ENCODE data around the gene EEA1.
A peak's percentile ranks its signal among the peaks of the same experiment; 100 is the strongest.
"Not testable (repeated sequence)": the region's sequence is repeated elsewhere in the genome, so short reads cannot be mapped to it uniquely, and the experiment has no call there.

The EEA1 gene

GRCh38 chr12:92753976-92754885, 174.9 kb downstream of the EEA1 start:
- TF ChIP-seq CTCF (IDR thresholded peaks at IDR 0.05; ENCODE audit: low read depth, low read length): no peak
- no peak for DNase-seq (ENCODE audit: extremely low read depth, low read depth)

GRCh38 chr12:92749691-92750090, 179.4 kb downstream of the EEA1 start:
- not testable (repeated sequence) for DNase-seq (ENCODE audit: extremely low read depth, low read depth)

- DNase-seq (ENCODE audit: extremely low read depth, low read depth): no peak
- no peak for TF ChIP-seq CTCF (IDR thresholded peaks at IDR 0.05; ENCODE audit: low read depth, low read length)
Observed at GRCh38 chr12:92747151-92747550, 181.9 kb downstream of the EEA1 start.

GRCh38 chr12:92745856-92746550, 183.1 kb downstream of the EEA1 start:
- no peak for TF ChIP-seq CTCF (IDR thresholded peaks at IDR 0.05; ENCODE audit: low read depth, low read length)
- DNase-seq (ENCODE audit: extremely low read depth, low read depth): peak; percentile 82

- TF ChIP-seq CTCF (IDR thresholded peaks at IDR 0.05; ENCODE audit: low read depth, low read length): no peak
- no peak for DNase-seq (ENCODE audit: extremely low read depth, low read depth)
Observed at GRCh38 chr12:92743026-92743425, 186.1 kb downstream of the EEA1 start.

- no peak for DNase-seq (ENCODE audit: extremely low read depth, low read depth)
- TF ChIP-seq CTCF (IDR thresholded peaks at IDR 0.05; ENCODE audit: low read depth, low read length): no peak
Observed at GRCh38 chr12:92740411-92740810, 188.7 kb downstream of the EEA1 start.

GRCh38 chr12:92739113-92739512, 190.0 kb downstream of the EEA1 start:
- DNase-seq (ENCODE audit: extremely low read depth, low read depth): no peak
- TF ChIP-seq CTCF (IDR thresholded peaks at IDR 0.05; ENCODE audit: low read depth, low read length): no peak

Data from AG09319 (cell line).